Measurements from ENCODE around the gene TBXA2R. TPM values are rescaled to one million over a fixed set of nuclear protein-coding genes. Genes with fewer than 3 reads are reported as not detected.

Gene TBXA2R
- total RNA-seq, 1 donor = 1.4 TPM

- no peak overlapping the region for H3K4me2 ChIP-seq (ENCODE audit: insufficient read depth, low read length)
- no peak for TF ChIP-seq CTCF (IDR thresholded peaks at IDR 0.05; ENCODE audit: extremely low read depth, low read depth, low read length)
- H3K4me3 ChIP-seq (ENCODE audit: insufficient read depth, low read length) = no peak overlapping the region
- no peaks in the 10 kb centered on the region for H3K79me2 ChIP-seq (ENCODE audit: insufficient read depth, low read length)
- peaks cover 13% of the 10 kb centered on the region for H3K36me3 ChIP-seq (ENCODE audit: insufficient read depth, low read length)
- H3K4me1 ChIP-seq (ENCODE audit: insufficient read depth, low read length) = peaks cover 4% of the 10 kb centered on the region
- H3K9me3 ChIP-seq (ENCODE audit: low read depth, low read length) = no peaks in the 10 kb centered on the region
- H3K27me3 ChIP-seq (ENCODE audit: insufficient read depth, low read length) = no peaks in the 10 kb centered on the region
- no peak overlapping the region for H3K27ac ChIP-seq (ENCODE audit: low read depth, low read length)
- DNase-seq (ENCODE audit: insufficient read length, low spot score, missing footprints) = no peak
- no peak overlapping the region for H2AFZ ChIP-seq (ENCODE audit: low read length)
- H4K20me1 ChIP-seq (ENCODE audit: insufficient read depth, low read length) = no peaks in the 10 kb centered on the region
Measured at GRCh38 chr19:3612330-3612729, 5.7 kb upstream of the TBXA2R start.

- H3K4me3 ChIP-seq (ENCODE audit: insufficient read depth, low read length) = no peak overlapping the region
- H3K36me3 ChIP-seq (ENCODE audit: insufficient read depth, low read length) = peaks cover 13% of the 10 kb centered on the region
- no peaks in the 10 kb centered on the region for H3K79me2 ChIP-seq (ENCODE audit: insufficient read depth, low read length)
- H3K27me3 ChIP-seq (ENCODE audit: insufficient read depth, low read length) = no peaks in the 10 kb centered on the region
- no peak for DNase-seq (ENCODE audit: insufficient read length, low spot score, missing footprints)
- TF ChIP-seq CTCF (IDR thresholded peaks at IDR 0.05; ENCODE audit: extremely low read depth, low read depth, low read length) = no peak
- H3K9me3 ChIP-seq (ENCODE audit: low read depth, low read length) = no peaks in the 10 kb centered on the region
- peaks cover 8% of the 10 kb centered on the region for H3K4me1 ChIP-seq (ENCODE audit: insufficient read depth, low read length)
- H3K27ac ChIP-seq (ENCODE audit: low read depth, low read length) = no peak overlapping the region
- no peak overlapping the region for H3K4me2 ChIP-seq (ENCODE audit: insufficient read depth, low read length)
- no peak overlapping the region for H2AFZ ChIP-seq (ENCODE audit: low read length)
- no peaks in the 10 kb centered on the region for H4K20me1 ChIP-seq (ENCODE audit: insufficient read depth, low read length)
Measured at GRCh38 chr19:3611841-3612240, 5.2 kb upstream of the TBXA2R start.

GRCh38 chr19:3610745-3611717, 4.4 kb upstream of the TBXA2R start:
- TF ChIP-seq CTCF (IDR thresholded peaks at IDR 0.05; ENCODE audit: extremely low read depth, low read depth, low read length) = no peak
- no peak overlapping the region for H3K27ac ChIP-seq (ENCODE audit: low read depth, low read length)
- H2AFZ ChIP-seq (ENCODE audit: low read length) = no peak overlapping the region
- H3K36me3 ChIP-seq (ENCODE audit: insufficient read depth, low read length) = peaks cover 13% of the 10 kb centered on the region
- H3K79me2 ChIP-seq (ENCODE audit: insufficient read depth, low read length) = no peaks in the 10 kb centered on the region
- no peaks in the 10 kb centered on the region for H3K27me3 ChIP-seq (ENCODE audit: insufficient read depth, low read length)
- H3K4me2 ChIP-seq (ENCODE audit: insufficient read depth, low read length) = no peak overlapping the region
- H4K20me1 ChIP-seq (ENCODE audit: insufficient read depth, low read length) = no peaks in the 10 kb centered on the region
- H3K9me3 ChIP-seq (ENCODE audit: low read depth, low read length) = no peaks in the 10 kb centered on the region
- DNase-seq (ENCODE audit: insufficient read length, low spot score, missing footprints) = no peak
- no peak overlapping the region for H3K4me3 ChIP-seq (ENCODE audit: insufficient read depth, low read length)
- H3K4me1 ChIP-seq (ENCODE audit: insufficient read depth, low read length) = peaks cover 11% of the 10 kb centered on the region
